WTC11 (cell line): ENCODE data around the gene CILP2. TPM values are rescaled to one million over a fixed set of nuclear protein-coding genes. Genes with fewer than 3 reads are reported as not detected.

Source experiments
- ATAC-seq: fragments of 200-7000 bp; cut with Tn5 transposase; 2 replicates; pipeline ENCODE4 v1.10.0; 2021; ENCODE audit warnings: mild to moderate bottlenecking, moderate library complexity
- CTCF ChIA-PET: fragments of 300-600 bp; sonication (Branson Sonifier 250); formaldehyde crosslinking; loops from one replicate; lab custom pipeline; 2021; ENCODE audit warnings: antibody characterized with exemption; lab: Charles Lee
- POLR2A ChIA-PET: fragments of 350-600 bp; sonication (Branson Sonifier 250); formaldehyde crosslinking; loops from one replicate; lab custom pipeline; 2021; ENCODE audit warnings: antibody characterized with exemption; lab: Charles Lee
- DNase-seq: peaks from one replicate; pipeline ENCODE4 v3.0.0; 2021; ENCODE audit warnings: low spot score
- H3K27ac Mint-ChIP-seq: 2 replicates; pipeline ENCODE4 v1.8.0; 2021; ENCODE audit warnings: mixed read lengths
- H3K27me3 Mint-ChIP-seq: 2 replicates; pipeline ENCODE4 v1.8.0; 2021; ENCODE audit warnings: low read depth, mild to moderate bottlenecking, moderate library complexity, mixed read lengths
- H3K36me3 Mint-ChIP-seq: 2 replicates; pipeline ENCODE4 v1.8.0; 2021; ENCODE audit warnings: mixed read lengths
- H3K4me1 Mint-ChIP-seq: 2 replicates; pipeline ENCODE4 v1.8.0; 2022; ENCODE audit warnings: mixed read lengths
- H3K4me3 Mint-ChIP-seq: 2 replicates; pipeline ENCODE4 v1.8.0; 2021; ENCODE audit warnings: mild to moderate bottlenecking, moderate library complexity, mixed read lengths
- H3K9me3 Mint-ChIP-seq: 2 replicates; pipeline ENCODE4 v1.8.0; 2021; ENCODE audit warnings: mixed read lengths
- ARID4B ChIP-seq: sonication (generic); formaldehyde crosslinking; IDR thresholded peaks from 2 replicates; pipeline ENCODE4 v1.8.0; 2023; ENCODE audit warnings: missing genetic modification reagents, mild to moderate bottlenecking, borderline replicate concordance
- ATF1 ChIP-seq: sonication (generic); formaldehyde crosslinking; IDR thresholded peaks from 2 replicates; pipeline ENCODE4 v1.8.1; 2023; ENCODE audit warnings: mild to moderate bottlenecking, moderate library complexity, missing genetic modification reagents
- E2F1 ChIP-seq: sonication (generic); formaldehyde crosslinking; IDR thresholded peaks from 2 replicates; pipeline ENCODE4 v1.8.0; 2022; ENCODE audit warnings: mild to moderate bottlenecking, missing genetic modification reagents
- E2F4 ChIP-seq: sonication (generic); formaldehyde crosslinking; IDR thresholded peaks from 2 replicates; pipeline ENCODE4 v1.8.1; 2022; ENCODE audit warnings: low read depth, mild to moderate bottlenecking, moderate library complexity, missing genetic modification reagents, borderline replicate concordance
- GABPB1 ChIP-seq: sonication (generic); formaldehyde crosslinking; IDR thresholded peaks from 2 replicates; pipeline ENCODE4 v1.8.1; 2023; ENCODE audit warnings: mild to moderate bottlenecking, missing genetic modification reagents
- HMGXB4 ChIP-seq: sonication (generic); formaldehyde crosslinking; IDR thresholded peaks from 2 replicates; pipeline ENCODE4 v1.8.1; 2023; ENCODE audit warnings: mild to moderate bottlenecking, moderate library complexity, missing genetic modification reagents
- MAX ChIP-seq: sonication (generic); formaldehyde crosslinking; IDR thresholded peaks from 2 replicates; pipeline ENCODE4 v1.8.0; 2022; ENCODE audit warnings: mild to moderate bottlenecking, missing genetic modification reagents
- NFE2L1 ChIP-seq: sonication (generic); formaldehyde crosslinking; IDR thresholded peaks from 2 replicates; pipeline ENCODE4 v1.8.1; 2023; ENCODE audit warnings: missing genetic modification reagents
- NR3C1 ChIP-seq: sonication (generic); formaldehyde crosslinking; conservative IDR thresholded peaks from 2 replicates; pipeline ENCODE4 v1.8.1; 2023; ENCODE audit warnings: low read depth, mild to moderate bottlenecking, missing genetic modification reagents
- PRRX2 ChIP-seq: fragments of 250-450 bp; sonication (Bioruptor Pico); IDR thresholded peaks from 2 replicates; pipeline ENCODE4 v1.8.0; 2021; ENCODE audit warnings: mild to moderate bottlenecking
- RORB ChIP-seq: fragments of 250-450 bp; sonication (Bioruptor Pico); IDR thresholded peaks from 2 replicates; pipeline ENCODE4 v1.9.0; 2021; ENCODE audit warnings: mild to moderate bottlenecking
- SOX15 ChIP-seq: fragments of 250-450 bp; sonication (Bioruptor Pico); IDR thresholded peaks from 2 replicates; pipeline ENCODE4 v1.9.0; 2021; ENCODE audit warnings: mild to moderate bottlenecking
- ZBTB43 ChIP-seq: sonication (generic); formaldehyde crosslinking; IDR thresholded peaks from 2 replicates; pipeline ENCODE4 v1.8.1; 2023; ENCODE audit warnings: mild to moderate bottlenecking, missing genetic modification reagents
- ZNF121 ChIP-seq: sonication (generic); formaldehyde crosslinking; IDR thresholded peaks from 2 replicates; pipeline ENCODE4 v1.8.0; 2023; ENCODE audit warnings: missing genetic modification reagents
- ZNF232 ChIP-seq: sonication (generic); formaldehyde crosslinking; IDR thresholded peaks from 2 replicates; pipeline ENCODE4 v1.8.0; 2022; ENCODE audit warnings: mild to moderate bottlenecking, missing genetic modification reagents
- ZNF281 ChIP-seq: sonication (generic); formaldehyde crosslinking; IDR thresholded peaks from 2 replicates; pipeline ENCODE4 v1.8.0; 2023; ENCODE audit warnings: mild to moderate bottlenecking, missing genetic modification reagents
- ZNF416 ChIP-seq: fragments of 250-450 bp; sonication (Bioruptor Pico); IDR thresholded peaks from 2 replicates; pipeline ENCODE4 v1.9.0; 2021; ENCODE audit warnings: mild to moderate bottlenecking, inconsistent platforms
- ZNF423 ChIP-seq: fragments of 250-450 bp; sonication (Bioruptor Pico); IDR thresholded peaks from 2 replicates; pipeline ENCODE4 v2.1.2; 2022; ENCODE audit warnings: mild to moderate bottlenecking, moderate library complexity
- total RNA-seq: library from RNA; stranded (reverse); gene quantifications from 3 replicates; pipeline ENCODE4 v1.2.3, GENCODE V29; 2021

Gene CILP2
- total RNA-seq, 1 experiment from 2014 or later, result 7.9 TPM

- H3K4me1 Mint-ChIP-seq, result peaks cover 8% of the 10 kb centered on the region
- POLR2A ChIA-PET, result no interaction called here
- no peak overlapping the region for H3K27ac Mint-ChIP-seq
- H3K27me3 Mint-ChIP-seq, result no peaks in the 10 kb centered on the region
- no peak overlapping the region for H3K4me3 Mint-ChIP-seq
- CTCF ChIA-PET, result interaction anchor here (1.0 to 1.2 kb wide), 3 partner anchors 27 to 142 kb away, joined by 3 to 6 read pairs (median 5); partner anchors contain the start of gene ZNF101
- DNase-seq (no peak), ATAC-seq (no peak; the same call in 1 of the 2 replicates)
- no peaks in the 10 kb centered on the region for H3K9me3 Mint-ChIP-seq
- peaks cover 13% of the 10 kb centered on the region for H3K36me3 Mint-ChIP-seq
- TF ChIP-seq ZNF423 (peak; percentile 16; the same call in 1 of the 2 replicates), ZNF281 (no peak)
Measured at GRCh38 chr19:19525611-19526380, 12.3 kb upstream of the CILP2 start.

- DNase-seq, result no peak
- POLR2A ChIA-PET, result no interaction called here
- H3K36me3 Mint-ChIP-seq, result peaks cover 10% of the 10 kb centered on the region; the same call in 1 of the 2 replicates
- no peaks in the 10 kb centered on the region for H3K27me3 Mint-ChIP-seq
- ATAC-seq, result no peak
- no peaks in the 10 kb centered on the region for H3K9me3 Mint-ChIP-seq
- H3K4me1 Mint-ChIP-seq, result peaks cover 10% of the 10 kb centered on the region
- no peak overlapping the region for H3K4me3 Mint-ChIP-seq
- H3K27ac Mint-ChIP-seq, result no peak overlapping the region
- CTCF ChIA-PET, result no interaction called here
- TF ChIP-seq HMGXB4 (CRISPR knock-in tag) (no peak), NFE2L1 (CRISPR knock-in tag) (no peak), ZNF121 (no peak), ZNF232 (CRISPR knock-in tag) (no peak), PRRX2 (no peak), ZNF416 (CRISPR knock-in tag) (no peak), MAX (CRISPR knock-in tag) (no peak), SOX15 (CRISPR knock-in tag) (no peak), E2F1 (CRISPR knock-in tag) (no peak), GABPB1 (CRISPR knock-in tag) (no peak), NR3C1 (CRISPR knock-in tag) (no peak), E2F4 (CRISPR knock-in tag) (no peak), ARID4B (CRISPR knock-in tag) (no peak), RORB (no peak), ZBTB43 (CRISPR knock-in tag) (no peak), ATF1 (CRISPR knock-in tag) (no peak)
Measured at GRCh38 chr19:19526581-19527370, 11.3 kb upstream of the CILP2 start.
